HG02571 (cell line): ENCODE measurements around the gene SOX4.

ENCODE experiments used
- ATAC-seq: cut with Tn5 transposase; IDR thresholded peaks from one replicate; pipeline ENCODE4 v1.9.1; 2021; ENCODE audit warnings: mild to moderate bottlenecking, moderate library complexity; ENCODE audit not compliant: unreplicated experiment

Gene SOX4

DNA sequence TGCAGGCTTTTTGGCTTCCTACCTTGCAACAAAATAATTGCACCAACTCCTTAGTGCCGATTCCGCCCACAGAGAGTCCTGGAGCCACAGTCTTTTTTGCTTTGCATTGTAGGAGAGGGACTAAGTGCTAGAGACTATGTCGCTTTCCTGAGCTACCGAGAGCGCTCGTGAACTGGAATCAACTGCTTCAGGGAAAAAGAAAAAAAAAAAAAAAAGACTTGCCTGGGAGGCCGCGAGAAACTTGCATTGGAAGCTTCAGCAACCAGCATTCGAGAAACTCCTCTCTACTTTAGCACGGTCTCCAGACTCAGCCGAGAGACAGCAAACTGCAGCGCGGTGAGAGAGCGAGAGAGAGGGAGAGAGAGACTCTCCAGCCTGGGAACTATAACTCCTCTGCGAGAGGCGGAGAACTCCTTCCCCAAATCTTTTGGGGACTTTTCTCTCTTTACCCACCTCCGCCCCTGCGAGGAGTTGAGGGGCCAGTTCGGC is 420 bp downstream of the SOX4 start:
- peak; percentile 25 for ATAC-seq

DNA sequence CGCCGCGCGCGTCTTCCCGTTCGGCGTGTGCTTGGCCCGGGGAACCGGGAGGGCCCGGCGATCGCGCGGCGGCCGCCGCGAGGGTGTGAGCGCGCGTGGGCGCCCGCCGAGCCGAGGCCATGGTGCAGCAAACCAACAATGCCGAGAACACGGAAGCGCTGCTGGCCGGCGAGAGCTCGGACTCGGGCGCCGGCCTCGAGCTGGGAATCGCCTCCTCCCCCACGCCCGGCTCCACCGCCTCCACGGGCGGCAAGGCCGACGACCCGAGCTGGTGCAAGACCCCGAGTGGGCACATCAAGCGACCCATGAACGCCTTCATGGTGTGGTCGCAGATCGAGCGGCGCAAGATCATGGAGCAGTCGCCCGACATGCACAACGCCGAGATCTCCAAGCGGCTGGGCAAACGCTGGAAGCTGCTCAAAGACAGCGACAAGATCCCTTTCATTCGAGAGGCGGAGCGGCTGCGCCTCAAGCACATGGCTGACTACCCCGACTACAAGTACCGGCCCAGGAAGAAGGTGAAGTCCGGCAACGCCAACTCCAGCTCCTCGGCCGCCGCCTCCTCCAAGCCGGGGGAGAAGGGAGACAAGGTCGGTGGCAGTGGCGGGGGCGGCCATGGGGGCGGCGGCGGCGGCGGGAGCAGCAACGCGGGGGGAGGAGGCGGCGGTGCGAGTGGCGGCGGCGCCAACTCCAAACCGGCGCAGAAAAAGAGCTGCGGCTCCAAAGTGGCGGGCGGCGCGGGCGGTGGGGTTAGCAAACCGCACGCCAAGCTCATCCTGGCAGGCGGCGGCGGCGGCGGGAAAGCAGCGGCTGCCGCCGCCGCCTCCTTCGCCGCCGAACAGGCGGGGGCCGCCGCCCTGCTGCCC is 1.1 kb downstream of the SOX4 start:
- ATAC-seq: peak; percentile 23

DNA sequence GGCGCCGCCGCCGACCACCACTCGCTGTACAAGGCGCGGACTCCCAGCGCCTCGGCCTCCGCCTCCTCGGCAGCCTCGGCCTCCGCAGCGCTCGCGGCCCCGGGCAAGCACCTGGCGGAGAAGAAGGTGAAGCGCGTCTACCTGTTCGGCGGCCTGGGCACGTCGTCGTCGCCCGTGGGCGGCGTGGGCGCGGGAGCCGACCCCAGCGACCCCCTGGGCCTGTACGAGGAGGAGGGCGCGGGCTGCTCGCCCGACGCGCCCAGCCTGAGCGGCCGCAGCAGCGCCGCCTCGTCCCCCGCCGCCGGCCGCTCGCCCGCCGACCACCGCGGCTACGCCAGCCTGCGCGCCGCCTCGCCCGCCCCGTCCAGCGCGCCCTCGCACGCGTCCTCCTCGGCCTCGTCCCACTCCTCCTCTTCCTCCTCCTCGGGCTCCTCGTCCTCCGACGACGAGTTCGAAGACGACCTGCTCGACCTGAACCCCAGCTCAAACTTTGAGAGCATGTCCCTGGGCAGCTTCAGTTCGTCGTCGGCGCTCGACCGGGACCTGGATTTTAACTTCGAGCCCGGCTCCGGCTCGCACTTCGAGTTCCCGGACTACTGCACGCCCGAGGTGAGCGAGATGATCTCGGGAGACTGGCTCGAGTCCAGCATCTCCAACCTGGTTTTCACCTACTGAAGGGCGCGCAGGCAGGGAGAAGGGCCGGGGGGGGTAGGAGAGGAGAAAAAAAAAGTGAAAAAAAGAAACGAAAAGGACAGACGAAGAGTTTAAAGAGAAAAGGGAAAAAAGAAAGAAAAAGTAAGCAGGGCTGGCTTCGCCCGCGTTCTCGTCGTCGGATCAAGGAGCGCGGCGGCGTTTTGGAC is 2.0 kb downstream of the SOX4 start:
- ATAC-seq: peak; percentile 13

DNA sequence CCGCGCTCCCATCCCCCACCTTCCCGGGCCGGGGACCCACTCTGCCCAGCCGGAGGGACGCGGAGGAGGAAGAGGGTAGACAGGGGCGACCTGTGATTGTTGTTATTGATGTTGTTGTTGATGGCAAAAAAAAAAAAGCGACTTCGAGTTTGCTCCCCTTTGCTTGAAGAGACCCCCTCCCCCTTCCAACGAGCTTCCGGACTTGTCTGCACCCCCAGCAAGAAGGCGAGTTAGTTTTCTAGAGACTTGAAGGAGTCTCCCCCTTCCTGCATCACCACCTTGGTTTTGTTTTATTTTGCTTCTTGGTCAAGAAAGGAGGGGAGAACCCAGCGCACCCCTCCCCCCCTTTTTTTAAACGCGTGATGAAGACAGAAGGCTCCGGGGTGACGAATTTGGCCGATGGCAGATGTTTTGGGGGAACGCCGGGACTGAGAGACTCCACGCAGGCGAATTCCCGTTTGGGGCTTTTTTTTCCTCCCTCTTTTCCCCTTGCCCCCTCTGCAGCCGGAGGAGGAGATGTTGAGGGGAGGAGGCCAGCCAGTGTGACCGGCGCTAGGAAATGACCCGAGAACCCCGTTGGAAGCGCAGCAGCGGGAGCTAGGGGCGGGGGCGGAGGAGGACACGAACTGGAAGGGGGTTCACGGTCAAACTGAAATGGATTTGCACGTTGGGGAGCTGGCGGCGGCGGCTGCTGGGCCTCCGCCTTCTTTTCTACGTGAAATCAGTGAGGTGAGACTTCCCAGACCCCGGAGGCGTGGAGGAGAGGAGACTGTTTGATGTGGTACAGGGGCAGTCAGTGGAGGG is 2.8 kb downstream of the SOX4 start:
- ATAC-seq: no peak

DNA sequence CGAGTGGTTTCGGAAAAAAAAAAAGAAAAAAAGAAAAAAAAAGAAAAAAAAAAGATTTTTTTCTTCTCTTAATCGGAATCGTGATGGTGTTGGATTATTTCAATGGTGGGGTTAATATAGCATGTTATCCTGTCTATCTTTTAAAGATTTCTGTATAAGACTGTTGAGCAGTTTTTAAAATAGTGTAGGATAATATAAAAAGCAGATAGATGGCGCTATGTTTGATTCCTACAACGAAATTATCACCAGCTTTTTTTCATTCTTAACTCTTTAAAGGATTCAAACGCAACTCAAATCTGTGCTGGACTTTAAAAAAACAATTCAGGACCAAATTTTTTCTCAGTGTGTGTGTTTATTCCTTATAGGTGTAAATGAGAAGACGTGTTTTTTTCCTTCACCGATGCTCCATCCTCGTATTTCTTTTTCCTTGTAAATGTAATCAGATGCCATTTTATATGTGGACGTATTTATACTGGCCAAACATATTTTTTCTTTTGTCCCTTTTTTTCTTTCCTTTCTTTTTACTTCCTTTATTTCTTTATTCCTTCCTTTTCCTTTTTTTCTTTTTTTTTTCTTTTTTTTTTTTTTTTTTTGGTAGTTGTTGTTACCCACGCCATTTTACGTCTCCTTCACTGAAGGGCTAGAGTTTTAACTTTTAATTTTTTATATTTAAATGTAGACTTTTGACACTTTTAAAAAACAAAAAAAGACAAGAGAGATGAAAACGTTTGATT is 3.6 kb downstream of the SOX4 start:
- ATAC-seq: no peak

DNA sequence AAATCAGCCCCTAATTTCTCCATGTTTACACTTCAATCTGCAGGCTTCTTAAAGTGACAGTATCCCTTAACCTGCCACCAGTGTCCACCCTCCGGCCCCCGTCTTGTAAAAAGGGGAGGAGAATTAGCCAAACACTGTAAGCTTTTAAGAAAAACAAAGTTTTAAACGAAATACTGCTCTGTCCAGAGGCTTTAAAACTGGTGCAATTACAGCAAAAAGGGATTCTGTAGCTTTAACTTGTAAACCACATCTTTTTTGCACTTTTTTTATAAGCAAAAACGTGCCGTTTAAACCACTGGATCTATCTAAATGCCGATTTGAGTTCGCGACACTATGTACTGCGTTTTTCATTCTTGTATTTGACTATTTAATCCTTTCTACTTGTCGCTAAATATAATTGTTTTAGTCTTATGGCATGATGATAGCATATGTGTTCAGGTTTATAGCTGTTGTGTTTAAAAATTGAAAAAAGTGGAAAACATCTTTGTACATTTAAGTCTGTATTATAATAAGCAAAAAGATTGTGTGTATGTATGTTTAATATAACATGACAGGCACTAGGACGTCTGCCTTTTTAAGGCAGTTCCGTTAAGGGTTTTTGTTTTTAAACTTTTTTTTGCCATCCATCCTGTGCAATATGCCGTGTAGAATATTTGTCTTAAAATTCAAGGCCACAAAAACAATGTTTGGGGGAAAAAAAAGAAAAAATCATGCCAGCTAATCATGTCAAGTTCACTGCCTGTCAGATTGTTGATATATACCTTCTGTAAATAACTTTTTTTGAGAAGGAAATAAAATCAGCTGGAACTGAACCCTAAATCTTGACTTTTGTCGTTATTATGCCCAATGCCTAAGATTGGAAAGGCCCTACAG is 4.5 kb downstream of the SOX4 start:
- ATAC-seq: no peak

DNA sequence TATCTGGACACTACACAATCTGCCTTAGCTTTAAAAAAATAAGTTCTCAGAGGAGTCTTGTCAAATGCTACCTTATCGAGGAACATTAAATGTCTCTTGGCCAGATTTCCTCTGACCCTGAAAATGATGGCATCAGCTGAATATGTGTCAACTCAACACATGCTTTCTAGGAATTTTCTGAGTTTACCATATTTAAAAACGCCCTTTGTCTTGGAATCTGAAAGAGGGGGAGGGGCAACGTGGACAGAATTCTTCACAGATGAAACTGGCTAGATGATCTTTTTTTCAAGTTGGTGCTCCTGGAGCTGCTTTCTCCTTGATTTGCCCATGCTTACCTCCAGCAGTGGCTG is 5.1 kb downstream of the SOX4 start:
- ATAC-seq: no peak

DNA sequence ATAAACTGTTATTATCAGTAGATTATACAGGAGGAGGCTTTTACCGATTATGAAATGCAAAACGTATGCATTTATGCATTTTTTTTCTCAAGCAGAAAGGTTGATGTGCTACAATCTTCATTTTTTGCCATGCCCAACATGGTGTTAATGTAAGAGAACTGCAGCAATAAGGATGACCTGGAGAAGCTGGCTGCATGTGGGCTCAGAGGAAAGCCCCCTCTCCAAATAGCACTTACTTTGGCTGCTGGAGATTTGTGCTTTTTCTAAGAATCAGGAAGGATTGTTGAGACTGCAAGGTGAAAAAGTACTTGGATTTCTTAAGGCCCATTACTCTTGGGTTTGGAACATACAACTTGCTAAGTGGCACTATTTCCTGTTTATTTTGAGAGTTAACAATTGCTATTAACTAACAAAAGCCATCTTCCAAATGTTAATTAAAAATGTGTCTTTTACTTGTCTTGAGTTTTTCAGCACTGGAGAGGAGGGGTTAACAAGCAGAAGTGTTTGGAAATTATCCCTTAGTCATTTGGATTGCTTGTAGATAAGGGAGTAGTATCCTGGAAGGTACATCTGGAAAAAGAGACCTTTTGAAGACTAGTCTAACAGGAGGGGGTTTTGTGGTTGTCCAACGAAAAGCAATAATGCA is 5.6 kb downstream of the SOX4 start:
- ATAC-seq: no peak

DNA sequence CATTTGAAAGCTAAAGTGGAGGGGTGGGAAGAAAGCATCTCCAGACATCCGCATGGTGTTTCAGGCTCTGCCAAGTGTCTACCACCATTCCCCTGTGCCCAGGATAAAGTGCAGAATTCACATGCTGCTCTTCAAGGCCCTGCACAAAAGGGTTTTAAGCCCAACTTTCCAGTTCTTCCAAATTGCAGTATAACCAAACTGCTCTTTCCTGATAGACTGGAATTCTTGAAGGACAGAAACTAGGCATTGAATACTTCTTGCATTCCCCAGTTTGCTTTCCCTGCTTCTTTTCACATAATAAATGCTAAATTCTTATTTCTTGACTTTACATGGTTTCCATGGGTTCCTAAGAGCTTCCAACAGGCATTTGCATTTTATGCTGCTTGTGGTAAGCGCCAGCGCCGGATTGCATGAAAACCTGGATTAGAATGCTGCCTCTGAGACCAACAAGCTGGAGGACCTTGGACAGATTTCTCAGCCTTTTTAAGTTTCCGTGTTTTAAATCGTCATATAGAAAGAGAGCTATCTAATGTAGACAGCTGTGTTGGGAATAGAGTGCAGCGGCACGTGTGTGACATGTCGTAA is 7.9 kb downstream of the SOX4 start:
- no peak for ATAC-seq

DNA sequence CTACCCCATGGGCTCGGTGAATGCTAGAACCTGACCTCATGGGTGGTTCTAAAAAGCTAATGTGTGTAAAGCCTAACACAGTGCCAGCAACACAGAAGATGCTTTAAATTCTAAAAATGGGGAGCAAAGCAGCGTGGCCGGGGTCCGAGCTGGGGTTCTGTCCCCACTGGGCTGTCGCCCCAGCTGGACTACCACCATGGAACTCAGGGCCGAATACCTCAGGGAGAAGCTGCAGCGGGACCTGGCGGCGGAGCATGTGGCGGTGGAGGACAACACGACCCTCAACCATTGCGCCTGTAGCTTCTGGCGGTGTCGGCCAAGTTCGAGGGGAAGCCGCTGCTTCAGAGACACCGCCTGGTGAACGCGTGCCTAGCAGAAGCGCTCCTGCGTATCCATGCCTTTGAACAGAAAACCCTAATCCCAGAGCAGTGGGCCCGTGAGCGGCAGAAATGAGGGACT is 8.4 kb downstream of the SOX4 start:
- no peak for ATAC-seq

DNA sequence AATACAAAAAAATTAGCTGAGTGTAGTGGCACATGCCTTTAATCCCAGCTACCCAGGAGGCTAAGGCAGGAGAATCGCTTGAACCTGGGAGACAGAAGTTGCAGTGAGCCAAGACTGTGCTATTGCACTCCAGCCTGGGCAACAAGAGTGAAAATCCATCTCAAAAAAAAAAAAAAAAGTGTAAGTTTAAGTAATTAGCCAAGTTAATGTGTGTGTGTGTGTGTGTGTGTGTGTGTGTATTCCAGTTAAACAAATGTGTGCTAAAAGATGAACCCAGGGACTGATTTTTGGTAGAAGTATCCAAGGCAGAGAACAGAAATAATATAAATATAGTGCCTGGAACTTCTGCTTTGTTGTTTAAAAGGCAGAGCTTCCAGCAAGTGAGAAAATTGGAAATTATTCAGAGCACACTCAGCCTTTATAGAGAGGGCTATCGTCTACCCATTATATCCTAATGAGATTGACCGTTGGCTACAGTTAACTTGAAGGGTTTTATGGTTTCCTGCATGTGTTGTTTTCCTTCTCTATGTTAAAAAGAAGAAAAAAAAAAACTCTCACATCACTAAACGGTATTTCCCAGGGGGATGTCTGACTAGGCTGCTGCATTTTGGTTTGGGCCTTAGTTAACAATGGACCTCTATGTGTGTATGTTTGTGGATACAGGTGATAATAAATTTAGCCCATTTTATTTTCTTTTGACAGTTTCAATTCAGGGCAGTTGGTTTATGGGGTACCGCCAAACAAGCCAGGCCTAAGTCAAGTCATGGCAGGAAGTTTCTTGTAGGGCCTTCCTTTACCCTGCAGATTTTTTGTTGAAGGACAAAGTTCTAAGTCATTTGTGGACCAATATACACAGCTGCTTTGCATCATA is 9.8 kb downstream of the SOX4 start:
- no peak for ATAC-seq

DNA sequence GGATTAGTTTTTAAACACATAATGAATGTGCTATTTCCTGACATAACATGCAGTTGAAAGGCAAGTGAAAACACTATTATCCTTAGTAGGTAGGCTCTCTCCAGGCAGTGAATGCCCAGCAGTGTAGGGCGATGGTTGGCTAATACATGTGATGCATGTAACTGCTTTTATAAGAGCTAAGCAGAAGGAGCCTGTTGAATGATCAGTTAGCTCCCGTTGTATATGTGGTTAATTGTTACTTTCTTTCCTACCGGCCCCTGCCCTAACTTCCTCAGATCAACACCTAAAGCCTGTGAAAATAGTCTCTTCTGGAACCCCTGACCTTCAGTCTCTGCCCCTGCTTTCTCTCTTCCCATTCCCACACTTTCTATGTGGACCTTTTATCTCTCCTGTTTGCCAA is 10.5 kb downstream of the SOX4 start:
- no peak for ATAC-seq

DNA sequence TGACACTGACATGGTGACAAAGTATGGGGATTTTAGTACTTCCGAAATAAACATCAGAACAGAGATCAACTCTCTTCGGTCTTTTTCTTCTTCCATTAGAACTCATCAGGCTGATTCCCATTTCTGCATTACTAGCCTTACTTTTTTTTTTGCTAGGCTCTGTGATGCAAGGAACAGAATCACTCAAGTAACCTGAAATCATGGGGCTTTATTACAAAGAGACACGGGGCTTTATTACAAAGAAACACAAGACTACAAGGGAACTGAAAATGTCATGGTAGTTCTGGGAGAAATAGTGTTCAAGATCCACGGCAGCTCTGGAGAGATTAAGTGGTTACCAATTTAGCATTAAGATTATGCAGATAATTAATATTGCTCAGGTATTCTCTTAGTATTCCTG is 11.6 kb downstream of the SOX4 start:
- ATAC-seq: no peak

DNA sequence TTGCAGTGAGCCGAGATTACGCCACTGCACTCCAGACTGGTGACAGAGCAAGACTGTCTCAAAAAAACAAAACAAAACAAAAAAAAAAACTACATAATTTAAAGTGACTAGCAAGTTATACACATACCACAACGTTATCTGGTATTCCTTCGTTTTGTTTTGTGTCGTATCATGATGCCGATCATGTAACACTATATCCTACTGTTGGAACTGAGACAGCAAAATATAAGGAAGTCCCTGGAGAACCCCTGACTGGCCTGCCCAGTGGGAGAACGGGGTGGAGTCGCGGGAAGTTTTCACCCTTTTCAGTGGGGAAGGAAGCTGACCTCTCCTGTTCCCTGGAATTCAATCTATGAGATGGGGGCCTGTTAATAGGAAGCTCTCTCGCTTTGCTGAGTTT is 15.1 kb downstream of the SOX4 start:
- ATAC-seq: no peak

DNA sequence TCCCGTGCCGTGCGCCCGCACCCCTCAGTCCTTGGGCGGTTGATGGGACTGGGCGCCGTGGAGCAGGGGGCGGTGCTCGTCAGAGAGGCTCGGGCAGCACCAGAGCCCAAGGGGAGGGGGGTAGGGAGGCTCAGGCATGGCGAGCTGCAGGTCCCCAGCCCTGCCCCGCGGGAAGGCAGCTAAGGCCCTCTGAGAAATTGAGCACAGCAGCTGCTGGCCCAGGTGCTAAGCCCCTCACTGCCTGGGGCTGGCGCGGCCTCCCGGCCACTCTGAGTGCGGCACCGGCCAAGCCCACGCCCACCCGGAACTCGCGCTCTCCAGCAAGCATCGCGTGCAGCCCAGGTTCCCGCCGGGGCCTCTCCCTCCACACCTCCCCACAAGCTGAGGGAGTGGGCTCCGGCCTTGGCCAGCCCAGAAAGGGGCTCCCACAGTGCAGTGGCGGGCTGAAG is 16.4 kb downstream of the SOX4 start:
- no peak for ATAC-seq

DNA sequence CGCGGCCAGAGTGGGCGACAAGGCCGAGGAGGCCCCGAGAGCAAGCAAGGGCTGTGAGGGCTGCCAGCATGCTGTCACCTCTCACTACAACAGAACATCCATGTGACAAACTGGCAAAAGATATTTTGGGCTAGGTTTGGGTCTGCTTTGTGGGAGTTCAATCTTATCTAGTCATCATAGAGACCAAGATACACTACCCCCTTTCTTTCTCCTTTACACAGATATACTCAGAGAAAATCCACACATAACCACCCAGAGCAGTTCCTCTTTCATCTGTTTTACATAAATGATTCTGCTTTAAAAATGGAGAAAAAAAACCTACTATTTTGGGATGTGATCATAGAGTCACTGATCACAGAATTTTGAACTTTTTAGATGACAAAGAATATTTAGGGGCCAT is 16.8 kb downstream of the SOX4 start:
- peak; percentile 87 for ATAC-seq

DNA sequence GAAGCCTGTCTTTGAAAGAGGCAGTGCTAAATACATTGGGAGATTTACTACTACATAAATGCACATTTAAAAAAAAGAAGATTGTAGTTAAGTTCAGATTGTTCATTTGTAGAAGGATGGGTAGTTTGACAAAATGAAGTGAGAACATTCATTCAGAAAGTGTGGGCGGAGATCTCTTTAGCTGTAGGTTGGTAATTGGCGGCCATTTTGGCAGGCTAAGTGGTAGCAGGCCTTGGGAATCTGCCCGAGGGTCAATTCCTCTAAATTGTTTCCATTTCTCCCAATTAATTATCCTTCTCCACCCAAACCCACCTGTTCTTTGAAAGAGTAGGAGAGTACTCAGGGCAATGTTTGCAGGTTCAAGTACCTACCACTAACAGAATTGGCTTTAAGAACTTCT is 17.9 kb downstream of the SOX4 start:
- no peak for ATAC-seq
